Measurements from ENCODE around the gene TMTC2.

DNA sequence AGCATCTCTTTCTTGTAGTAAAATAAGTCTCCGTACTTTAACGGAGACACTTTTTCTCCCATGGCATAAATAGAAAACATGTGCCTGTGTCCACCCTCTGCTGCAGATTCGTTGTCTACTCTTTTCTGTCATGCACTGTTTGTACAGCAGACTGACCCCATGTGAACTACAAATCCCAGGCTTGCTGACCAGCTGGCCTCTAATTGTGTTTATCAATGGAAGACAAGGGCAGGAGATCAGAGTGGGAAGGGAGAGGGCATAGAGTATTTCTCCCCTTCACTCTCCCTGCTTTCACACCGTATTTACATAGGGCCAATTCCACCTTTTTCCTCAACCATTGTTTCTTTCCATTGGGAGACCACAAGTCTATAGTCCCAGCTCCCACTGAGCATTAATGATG is 31.0 kb upstream of the TMTC2 start:
- TF ChIP-seq, protein P1, sequence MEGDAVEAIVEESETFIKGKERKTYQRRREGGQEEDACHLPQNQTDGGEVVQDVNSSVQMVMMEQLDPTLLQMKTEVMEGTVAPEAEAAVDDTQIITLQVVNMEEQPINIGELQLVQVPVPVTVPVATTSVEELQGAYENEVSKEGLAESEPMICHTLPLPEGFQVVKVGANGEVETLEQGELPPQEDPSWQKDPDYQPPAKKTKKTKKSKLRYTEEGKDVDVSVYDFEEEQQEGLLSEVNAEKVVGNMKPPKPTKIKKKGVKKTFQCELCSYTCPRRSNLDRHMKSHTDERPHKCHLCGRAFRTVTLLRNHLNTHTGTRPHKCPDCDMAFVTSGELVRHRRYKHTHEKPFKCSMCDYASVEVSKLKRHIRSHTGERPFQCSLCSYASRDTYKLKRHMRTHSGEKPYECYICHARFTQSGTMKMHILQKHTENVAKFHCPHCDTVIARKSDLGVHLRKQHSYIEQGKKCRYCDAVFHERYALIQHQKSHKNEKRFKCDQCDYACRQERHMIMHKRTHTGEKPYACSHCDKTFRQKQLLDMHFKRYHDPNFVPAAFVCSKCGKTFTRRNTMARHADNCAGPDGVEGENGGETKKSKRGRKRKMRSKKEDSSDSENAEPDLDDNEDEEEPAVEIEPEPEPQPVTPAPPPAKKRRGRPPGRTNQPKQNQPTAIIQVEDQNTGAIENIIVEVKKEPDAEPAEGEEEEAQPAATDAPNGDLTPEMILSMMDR (IDR thresholded peaks at IDR 0.05; ENCODE audit: low read depth, low read length): no peak
- TF ChIP-seq EZH2phosphoT487 (IDR thresholded peaks at IDR 0.05; ENCODE audit: low read depth): no peak
